Suprapubic skin (tissue), 4 donors: ENCODE results near the gene HELZ. TPM values are rescaled to one million over a fixed set of nuclear protein-coding genes. Genes with fewer than 3 reads are reported as not detected.

ENCODE experiments used
- DNase-seq, 2 donors: peaks; one replicate each; pipeline ENCODE4 v3.0.0-alpha.2; 2019; ENCODE audit warnings: low spot score in 2 of 2
- H3K27ac ChIP-seq: fragments of 200-600 bp; sonication (generic); one replicate; pipeline ENCODE4 v1.5.1; 2019
- H3K27me3 ChIP-seq: fragments of 200-600 bp; sonication (generic); one replicate; pipeline ENCODE4 v1.5.1; 2019
- H3K36me3 ChIP-seq: fragments of 200-600 bp; sonication (generic); one replicate; pipeline ENCODE4 v1.5.1; 2019
- H3K4me1 ChIP-seq: fragments of 200-600 bp; sonication (generic); one replicate; pipeline ENCODE4 v1.5.1; 2019
- H3K4me3 ChIP-seq: fragments of 200-600 bp; sonication (generic); one replicate; pipeline ENCODE4 v1.5.1; 2019; ENCODE audit warnings: mild to moderate bottlenecking
- H3K9me3 ChIP-seq: fragments of 200-600 bp; sonication (generic); one replicate; pipeline ENCODE4 v1.5.1; 2019
- EP300 ChIP-seq: sonication (generic); formaldehyde crosslinking; IDR thresholded peaks from one replicate; pipeline ENCODE4 v1.6.1; 2017; ENCODE audit warnings: antibody characterized with exemption
- POLR2A ChIP-seq, 2 donors: fragments of 450-650 bp; IDR thresholded peaks; one replicate each; pipeline ENCODE4 v1.6.1; 2017; ENCODE audit warnings: antibody characterized with exemption in 2 of 2, mild to moderate bottlenecking in 2 of 2, moderate library complexity in 2 of 2
- POLR2AphosphoS5 ChIP-seq, 3 donors: sonication (generic); formaldehyde crosslinking; IDR thresholded peaks; one replicate each; pipeline ENCODE4 v1.6.1; 2017; ENCODE audit warnings: antibody characterized with exemption in 3 of 3
- WGBS: methylation state at CpG from one replicate; pipeline ENCODE4 v1.1.5; 2018; 5-methylcytosine and 5-hydroxymethylcytosine counted together
- total RNA-seq, 4 donors: library from RNA; depleted of rRNA; stranded (reverse); fragments of >200 nt; gene quantifications; one replicate each; pipeline ENCODE4 v1.1.0, GENCODE V29; 2016
- TF ChIP-seq, protein P1 (sequence below), 2 donors: fragments of 200-600 bp in 1 of 2; fragments of 450-650 bp in 1 of 2; sonication (generic) in 1 of 2; IDR thresholded peaks; one replicate each; pipeline ENCODE4 v1.5.1; 2016 to 2019; ENCODE audit warnings: antibody characterized with exemption in 2 of 2, mild to moderate bottlenecking in 1 of 2, moderate library complexity in 1 of 2

Gene HELZ
- total RNA-seq, 4 donors from 2014 or later = 30.9 to 88.5 (median 36.7) TPM

DNA sequence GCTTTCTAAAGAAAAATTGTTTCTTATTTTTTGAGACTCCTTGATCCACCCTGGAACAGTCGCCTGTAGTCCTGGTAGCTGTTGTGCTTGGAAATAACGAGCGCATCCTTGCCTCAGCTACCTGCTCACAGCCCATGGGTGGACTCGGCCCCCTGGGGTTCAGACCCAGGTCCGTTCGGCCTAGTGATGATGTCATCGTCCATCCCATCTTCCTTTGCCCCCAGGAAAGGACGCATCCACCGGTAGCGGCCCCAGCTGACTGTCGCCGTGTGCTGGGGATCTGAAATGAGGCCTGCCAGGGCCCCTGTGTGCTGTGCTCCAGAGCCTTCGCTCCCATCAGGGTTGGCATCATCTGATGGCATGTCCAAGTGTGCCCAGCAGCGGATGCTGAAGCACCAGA, 212.6 kb downstream of the HELZ start:
- TF ChIP-seq POLR2A (IDR thresholded peaks at IDR 0.05) (no peak), POLR2AphosphoS5 (IDR thresholded peaks at IDR 0.05) (no peak)
- TF ChIP-seq, protein P1, sequence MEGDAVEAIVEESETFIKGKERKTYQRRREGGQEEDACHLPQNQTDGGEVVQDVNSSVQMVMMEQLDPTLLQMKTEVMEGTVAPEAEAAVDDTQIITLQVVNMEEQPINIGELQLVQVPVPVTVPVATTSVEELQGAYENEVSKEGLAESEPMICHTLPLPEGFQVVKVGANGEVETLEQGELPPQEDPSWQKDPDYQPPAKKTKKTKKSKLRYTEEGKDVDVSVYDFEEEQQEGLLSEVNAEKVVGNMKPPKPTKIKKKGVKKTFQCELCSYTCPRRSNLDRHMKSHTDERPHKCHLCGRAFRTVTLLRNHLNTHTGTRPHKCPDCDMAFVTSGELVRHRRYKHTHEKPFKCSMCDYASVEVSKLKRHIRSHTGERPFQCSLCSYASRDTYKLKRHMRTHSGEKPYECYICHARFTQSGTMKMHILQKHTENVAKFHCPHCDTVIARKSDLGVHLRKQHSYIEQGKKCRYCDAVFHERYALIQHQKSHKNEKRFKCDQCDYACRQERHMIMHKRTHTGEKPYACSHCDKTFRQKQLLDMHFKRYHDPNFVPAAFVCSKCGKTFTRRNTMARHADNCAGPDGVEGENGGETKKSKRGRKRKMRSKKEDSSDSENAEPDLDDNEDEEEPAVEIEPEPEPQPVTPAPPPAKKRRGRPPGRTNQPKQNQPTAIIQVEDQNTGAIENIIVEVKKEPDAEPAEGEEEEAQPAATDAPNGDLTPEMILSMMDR (IDR thresholded peaks at IDR 0.05) = no peak
- 91% methylated on average over 13 of the region's 14 CpGs for WGBS

DNA sequence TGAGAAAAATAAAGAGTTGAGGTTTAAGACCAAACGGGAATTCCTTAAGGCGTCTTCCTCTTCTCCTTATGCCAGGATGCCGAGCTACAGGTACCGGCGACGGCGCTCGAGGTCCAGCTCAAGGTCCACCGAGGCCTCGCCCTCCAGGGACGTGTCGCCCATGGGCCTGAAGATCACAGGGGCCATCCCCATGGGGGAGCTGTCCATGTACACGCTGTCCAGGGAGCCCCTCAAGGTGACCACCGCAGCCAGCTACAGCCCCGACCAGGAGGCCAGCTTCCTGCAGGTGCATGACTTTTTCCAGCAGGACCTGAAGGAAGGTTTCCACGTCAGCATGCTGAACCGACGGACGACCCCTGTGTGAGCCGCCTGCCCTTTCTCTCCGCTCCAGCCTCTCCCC, 214.4 kb downstream of the HELZ start:
- Histone ChIP-seq H3K9me3 (no peaks in the 10 kb centered on the region), H3K36me3 (no peaks in the 10 kb centered on the region), H3K4me1 (no peaks in the 10 kb centered on the region), H3K4me3 (no peak overlapping the region), H3K27ac (no peak overlapping the region), H3K27me3 (no peaks in the 10 kb centered on the region)
- TF ChIP-seq EP300 (no peak), POLR2A (IDR thresholded peaks at IDR 0.05) (no peak), POLR2AphosphoS5 (IDR thresholded peaks at IDR 0.05) (no peak)
- TF ChIP-seq, protein P1 (IDR thresholded peaks at IDR 0.05) = no peak
- 90% methylated on average over 9 of the region's 21 CpGs for WGBS
- DNase-seq = no peak

More for the DNA sequence above, 212.6 kb downstream of the HELZ start:
- H3K36me3 ChIP-seq = no peaks in the 10 kb centered on the region
- H3K27me3 ChIP-seq = no peaks in the 10 kb centered on the region
- DNase-seq = no peak
- H3K4me3 ChIP-seq = no peak overlapping the region
- no peak overlapping the region for H3K27ac ChIP-seq
- no peaks in the 10 kb centered on the region for H3K9me3 ChIP-seq
- H3K4me1 ChIP-seq = no peaks in the 10 kb centered on the region

DNA sequence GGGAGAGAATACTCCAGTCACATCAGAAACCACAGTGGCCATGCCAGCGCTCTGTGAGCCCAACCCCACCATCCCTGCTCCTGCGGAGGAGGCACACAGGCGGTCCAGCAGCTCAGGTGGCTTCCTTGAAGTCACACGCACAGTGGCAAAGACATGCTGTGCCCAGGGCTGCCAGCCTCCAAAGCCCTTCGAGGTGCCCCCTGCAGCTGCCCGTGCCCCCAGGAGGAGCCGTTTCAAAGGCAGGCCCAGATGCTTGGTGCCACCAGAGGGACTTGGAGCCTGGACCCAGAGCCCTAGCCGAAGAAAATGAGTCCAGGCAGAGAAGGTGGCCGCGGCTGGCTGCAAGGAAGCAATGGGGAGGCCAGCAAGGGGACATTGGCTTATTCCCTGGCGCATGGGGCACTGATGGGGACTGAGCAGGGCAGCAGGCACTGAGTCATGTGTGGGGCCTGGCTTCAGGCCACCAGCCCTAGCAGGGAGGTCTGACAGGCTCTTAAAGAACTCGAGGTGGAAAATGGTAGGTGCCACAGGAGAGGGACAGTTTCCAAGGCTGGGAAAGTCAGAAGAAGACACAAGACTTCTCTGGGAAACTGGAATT, 217.9 kb downstream of the HELZ start:
- TF ChIP-seq, protein P1 (IDR thresholded peaks at IDR 0.05) = no peak
- TF ChIP-seq POLR2AphosphoS5 (IDR thresholded peaks at IDR 0.05) = no peak
- H3K27me3 ChIP-seq = peaks cover 4% of the 10 kb centered on the region
- H3K9me3 ChIP-seq = no peaks in the 10 kb centered on the region
- no peaks in the 10 kb centered on the region for H3K4me1 ChIP-seq
- DNase-seq = no peak
- WGBS = 86% methylated on average over 5 of the region's 12 CpGs
- no peak overlapping the region for H3K4me3 ChIP-seq
- H3K36me3 ChIP-seq = no peaks in the 10 kb centered on the region
- H3K27ac ChIP-seq = no peak overlapping the region

DNA sequence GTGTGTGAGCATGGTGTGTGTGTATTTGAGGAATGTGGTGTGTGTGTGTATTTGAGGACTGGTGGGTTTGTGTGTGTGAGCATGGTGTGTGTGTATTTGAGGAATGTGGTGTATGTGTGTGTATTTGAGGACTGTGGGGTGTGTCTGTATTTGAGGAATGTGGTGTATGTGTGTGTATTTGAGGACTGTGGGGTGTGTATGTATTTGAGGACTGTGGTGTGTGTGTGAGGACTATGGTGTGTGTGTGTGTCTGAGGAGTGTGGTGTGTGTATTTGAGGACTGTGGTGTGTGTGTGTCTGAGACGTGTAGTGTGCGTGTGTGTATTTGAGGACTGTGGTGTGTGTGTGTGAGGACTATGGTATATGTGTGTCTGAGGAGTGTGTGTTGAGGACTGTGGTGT, 218.7 kb downstream of the HELZ start:
- Histone ChIP-seq H3K36me3 (no peaks in the 10 kb centered on the region), H3K4me1 (no peaks in the 10 kb centered on the region), H3K4me3 (no peak overlapping the region), H3K9me3 (no peaks in the 10 kb centered on the region), H3K27me3 (peaks cover 4% of the 10 kb centered on the region), H3K27ac (no peak overlapping the region)
- no peak for DNase-seq
- no peak for TF ChIP-seq EP300
- no peak for TF ChIP-seq POLR2AphosphoS5 (IDR thresholded peaks at IDR 0.05)
- no peak for TF ChIP-seq POLR2A (IDR thresholded peaks at IDR 0.05)
- TF ChIP-seq, protein P1 (IDR thresholded peaks at IDR 0.05) = no peak
- 89% methylated on average over 2 of the region's 2 CpGs for whole genome bisulfite sequencing

DNA sequence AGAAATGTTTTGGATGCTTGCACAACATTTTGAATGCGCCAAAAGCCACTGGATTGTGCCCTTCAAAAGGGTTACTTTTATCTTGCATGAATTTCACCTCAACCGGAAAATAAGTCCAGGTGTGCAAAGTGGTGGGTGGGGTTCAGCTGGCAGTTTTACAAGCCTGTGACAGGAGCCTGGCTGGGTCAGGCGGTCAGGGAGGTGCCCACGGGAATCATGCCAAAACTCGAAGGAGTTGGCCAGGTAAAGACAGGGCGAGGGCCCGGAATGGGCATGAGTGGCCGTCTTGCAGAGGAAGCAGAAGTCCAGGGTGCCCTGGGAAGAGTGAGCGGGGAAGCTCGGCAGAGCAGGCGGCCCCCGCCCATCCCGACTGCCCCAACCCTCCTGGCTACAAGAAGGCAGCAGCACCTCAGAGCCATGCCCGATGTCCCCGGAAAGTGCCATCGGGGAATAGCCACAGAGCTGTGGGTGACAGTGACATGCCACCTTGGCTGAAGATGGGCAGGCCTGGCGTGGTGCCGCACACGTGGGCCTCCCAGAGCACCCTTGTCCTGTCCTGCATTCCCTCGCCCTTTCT, 219.7 kb downstream of the HELZ start:
- 58% methylated on average over 13 of the region's 20 CpGs for WGBS
- no peak for DNase-seq
- peaks cover 4% of the 10 kb centered on the region for H3K27me3 ChIP-seq

More for the DNA sequence above, 219.7 kb downstream of the HELZ start:
- no peaks in the 10 kb centered on the region for H3K9me3 ChIP-seq
- H3K4me1 ChIP-seq = no peaks in the 10 kb centered on the region
- no peaks in the 10 kb centered on the region for H3K36me3 ChIP-seq
- H3K4me3 ChIP-seq = no peak overlapping the region
- TF ChIP-seq POLR2A (IDR thresholded peaks at IDR 0.05) (no peak), EP300 (no peak), POLR2AphosphoS5 (IDR thresholded peaks at IDR 0.05) (no peak)
- TF ChIP-seq, protein P1 (IDR thresholded peaks at IDR 0.05) = no peak
- H3K27ac ChIP-seq = no peak overlapping the region
